HG02840 (cell line): ENCODE data around the gene GAPDHS.

Source experiments
- ATAC-seq: cut with Tn5 transposase; IDR thresholded peaks from one replicate; pipeline ENCODE4 v1.9.1; 2021; ENCODE audit warnings: mild to moderate bottlenecking, moderate library complexity, moderate number of reproducible peaks; ENCODE audit not compliant: unreplicated experiment, low FRiP score

The GAPDHS gene

DNA sequence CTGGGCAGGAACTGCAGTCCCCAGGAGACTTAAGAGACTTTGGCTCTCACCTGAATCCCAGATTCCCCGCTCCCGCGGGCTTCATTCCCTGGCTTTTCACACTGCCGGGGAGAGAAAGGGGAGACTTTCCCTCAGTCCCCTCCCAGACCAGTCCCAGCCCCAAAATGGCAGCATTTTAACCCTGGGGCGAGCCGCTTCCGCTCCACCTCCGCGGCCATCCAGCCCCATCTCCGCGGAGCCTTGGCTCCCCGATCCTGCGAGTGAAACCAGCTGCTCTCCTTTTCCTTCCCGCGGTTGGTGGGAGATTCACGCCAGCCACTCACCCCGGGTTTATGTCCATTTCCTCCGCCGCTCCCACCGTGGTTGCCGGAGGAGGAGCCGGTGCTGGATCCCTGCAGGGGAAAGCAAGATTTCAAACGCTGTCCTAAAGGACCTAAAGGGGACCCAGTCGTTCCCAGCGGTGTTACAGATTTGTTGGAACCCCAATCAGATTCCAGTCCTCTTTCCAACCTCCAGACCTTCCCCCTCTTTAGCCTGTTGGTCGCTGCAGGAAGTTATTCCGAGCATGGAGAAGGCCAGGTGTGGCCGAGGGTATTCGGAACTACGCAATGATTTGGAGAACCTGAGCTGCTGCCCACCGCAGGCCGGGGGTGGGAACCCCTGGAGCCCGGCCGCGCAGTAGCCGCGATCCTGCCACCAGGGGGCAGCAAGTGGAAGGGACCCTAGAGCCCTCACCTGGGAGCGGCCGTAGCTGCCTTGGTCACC is 23.2 kb upstream of the GAPDHS start:
- ATAC-seq = no peak

DNA sequence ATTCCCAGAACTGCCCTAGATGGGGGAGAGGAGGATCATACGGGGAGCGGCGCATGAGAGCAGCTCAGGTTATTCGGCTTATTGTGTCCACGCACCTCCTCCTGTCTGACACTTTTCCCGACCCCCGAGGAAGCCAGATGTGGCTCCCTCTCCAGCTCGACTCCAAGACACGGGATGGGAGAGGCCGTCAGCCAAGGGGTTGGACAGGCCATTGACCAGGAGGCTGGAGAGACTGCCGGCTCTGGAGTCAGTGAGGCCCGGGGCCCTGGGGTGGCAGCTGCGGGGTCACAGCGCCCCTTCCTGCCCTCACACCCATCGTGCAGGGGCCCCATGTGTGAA is 22.7 kb upstream of the GAPDHS start:
- no peak for ATAC-seq

DNA sequence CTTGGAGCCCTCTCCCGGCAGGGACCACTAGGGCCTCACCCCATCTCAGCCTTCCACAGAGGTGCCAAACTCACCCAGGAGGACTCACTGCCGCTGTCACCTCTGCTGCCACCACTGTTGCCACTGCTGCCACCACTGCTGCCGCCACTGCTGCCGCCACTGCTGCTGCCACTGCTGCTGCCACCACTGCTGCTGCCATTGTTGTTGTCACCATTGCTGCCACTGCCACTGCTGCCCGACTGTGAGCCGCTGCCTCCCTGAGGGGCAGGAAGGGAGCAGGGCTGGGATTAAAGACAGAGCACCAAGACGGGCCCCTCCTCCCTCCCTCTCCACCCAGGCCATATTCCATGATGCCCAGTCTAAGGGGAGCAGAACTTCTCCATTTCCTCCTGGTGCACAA is 21.9 kb upstream of the GAPDHS start:
- ATAC-seq = no peak

DNA sequence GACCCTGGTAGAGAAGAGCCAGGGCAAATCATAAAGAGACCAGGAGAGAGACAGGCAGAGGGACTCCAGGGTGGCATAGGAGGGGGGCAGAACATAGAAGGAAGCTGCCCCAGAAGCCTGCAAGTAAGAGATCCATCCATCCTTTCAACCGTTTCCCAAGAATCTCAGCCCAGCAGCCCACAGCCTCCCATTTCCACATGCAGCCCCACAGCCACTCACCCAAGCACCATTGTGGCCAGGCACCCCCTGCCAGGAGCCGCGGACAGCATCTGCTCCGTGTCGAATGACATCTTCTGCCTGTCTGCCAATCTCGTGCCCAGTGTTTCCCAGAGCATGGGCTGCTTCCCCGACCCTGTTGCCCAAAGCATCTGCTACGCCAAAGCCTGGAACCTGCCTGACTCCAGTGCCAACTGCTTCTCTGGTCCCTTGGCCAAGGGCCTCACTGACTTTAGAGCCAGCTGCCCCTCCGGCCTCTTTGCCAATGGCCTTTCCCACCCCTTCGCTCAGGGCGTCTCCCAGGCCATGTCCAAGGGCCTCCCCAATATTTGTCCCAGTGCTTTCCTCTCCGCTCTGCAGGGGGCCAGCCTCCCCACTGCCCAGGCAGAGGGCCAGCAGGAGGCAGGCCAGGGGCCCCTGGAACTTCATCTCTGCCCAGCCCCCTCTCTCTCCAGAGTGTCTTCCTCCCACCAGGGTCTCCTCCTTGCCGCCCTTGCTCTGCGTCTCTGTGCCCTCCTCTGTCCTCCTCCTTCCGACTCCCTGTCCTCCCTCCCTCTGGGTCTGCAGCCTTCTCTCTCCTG is 20.2 kb upstream of the GAPDHS start:
- ATAC-seq = no peak

DNA sequence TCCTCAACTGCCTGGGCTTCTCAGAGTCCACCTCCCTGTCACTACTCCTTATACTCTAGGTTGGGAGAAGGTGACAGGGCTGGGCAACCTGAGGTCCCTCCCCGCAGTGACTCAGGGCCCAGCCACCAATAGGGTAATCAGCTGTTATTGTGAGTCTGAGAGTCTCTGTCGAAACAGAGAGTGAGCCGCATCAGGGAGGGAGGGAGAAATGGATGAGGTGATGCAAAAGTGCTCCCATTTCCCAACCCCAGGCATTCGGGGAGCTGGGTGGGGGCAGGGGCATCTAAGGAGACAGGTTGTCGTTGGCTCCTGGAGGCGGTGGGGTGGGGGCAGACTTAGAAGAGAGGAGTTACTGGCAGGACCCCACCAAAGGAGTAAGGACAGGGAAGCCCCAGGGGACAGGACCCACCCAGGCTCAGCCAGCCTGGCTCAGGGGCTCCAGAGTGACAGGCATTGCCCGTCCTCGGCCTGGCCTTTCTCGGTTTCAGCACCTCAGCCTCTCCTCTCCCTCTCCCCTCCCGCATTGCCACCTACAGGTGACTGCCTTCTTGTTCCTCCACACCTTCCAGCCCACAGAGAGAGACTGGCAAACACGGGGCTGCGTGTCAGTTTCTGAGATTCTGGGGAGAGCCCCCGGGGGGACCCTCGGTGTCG is 19.5 kb upstream of the GAPDHS start, which contains the start of gene DMKN:
Gene DMKN (minus strand): TSS at position 22 of the 654 bp plus-strand sequence. CDS start 174 bp downstream, outside the sequence.
- no peak for ATAC-seq

DNA sequence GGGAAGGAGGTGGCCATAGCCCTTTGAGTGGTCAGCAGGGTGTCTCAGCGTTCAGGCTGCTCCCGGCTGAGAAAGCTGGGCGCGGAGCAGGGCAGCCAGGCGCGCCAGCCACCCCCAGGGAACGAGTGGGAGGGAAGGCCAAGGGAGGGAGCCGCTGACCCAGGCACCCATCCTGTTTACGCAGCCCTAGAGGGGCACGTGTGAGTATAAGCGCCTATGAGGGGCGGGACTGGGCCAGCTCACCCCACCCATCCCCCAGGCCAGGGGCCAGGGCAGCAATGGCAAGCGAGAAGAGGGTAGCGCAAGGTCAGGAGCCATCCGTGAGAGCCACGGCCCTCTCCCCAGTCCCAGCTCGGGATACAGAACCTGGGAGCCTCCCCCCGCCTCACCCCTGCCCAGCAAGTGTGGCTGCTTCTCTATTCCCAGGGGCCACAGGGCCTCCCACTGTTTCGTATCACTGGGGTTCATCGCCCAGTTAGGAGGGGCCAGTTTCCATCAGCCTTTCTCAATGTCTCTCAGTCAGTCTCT is 18.9 kb upstream of the GAPDHS start:
- no peak for ATAC-seq

DNA sequence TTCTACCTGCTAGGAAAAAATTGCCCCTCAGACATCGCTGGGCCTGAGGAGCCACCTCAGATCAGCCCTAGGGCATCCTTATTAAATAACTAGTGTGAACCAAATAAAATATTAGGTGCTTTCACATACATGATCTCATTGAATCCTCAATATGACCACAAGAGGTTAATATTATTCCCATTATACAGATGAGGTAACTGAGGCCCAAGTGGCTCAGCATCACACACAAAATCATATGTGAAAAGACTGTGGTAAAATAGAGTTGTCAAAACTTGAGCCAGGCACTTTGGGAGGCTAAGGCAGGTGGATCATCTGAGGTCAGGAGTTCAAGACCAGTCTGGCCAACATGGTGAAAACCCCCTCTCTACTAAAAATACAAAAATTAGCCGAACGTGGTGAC is 16.9 kb upstream of the GAPDHS start:
- ATAC-seq = no peak

DNA sequence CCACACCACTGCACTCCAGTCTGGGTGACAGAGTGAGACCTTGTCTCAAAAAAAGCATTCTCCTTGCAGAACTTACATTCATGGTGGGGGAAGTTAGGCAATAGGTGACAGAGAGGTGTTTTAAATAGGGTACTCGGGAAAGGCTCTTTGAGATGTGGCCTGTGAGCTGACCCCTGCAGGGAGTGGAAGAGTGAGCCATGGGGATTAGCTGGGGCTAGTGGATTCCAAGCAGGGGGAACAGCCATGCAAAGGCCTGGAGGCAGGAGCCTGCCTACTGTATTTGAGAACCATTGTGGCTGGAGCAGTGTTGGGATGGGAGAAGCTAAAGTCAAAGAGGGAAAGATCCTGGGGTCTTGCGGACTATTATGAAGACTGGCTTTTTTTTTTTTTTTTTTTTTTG is 15.9 kb upstream of the GAPDHS start:
- no peak for ATAC-seq

DNA sequence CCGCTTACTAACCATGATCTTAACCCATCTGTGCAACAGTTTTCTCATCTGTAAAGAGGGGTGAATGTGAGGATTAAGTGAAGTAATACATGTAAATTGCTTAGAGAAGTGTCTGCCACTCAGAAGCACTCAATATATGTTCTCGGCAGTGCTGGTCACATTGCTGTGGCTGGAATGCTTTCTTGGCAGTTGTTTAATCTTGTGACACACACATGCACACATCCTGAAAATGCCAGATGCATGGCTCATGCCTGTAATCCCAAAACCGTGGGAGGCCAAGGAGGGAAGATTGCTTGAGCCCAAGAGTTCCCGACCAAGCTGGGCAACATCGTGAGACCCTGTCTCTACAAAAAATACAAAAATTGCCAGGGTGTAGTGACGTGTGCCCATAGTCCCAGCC is 14.9 kb upstream of the GAPDHS start:
- no peak for ATAC-seq

DNA sequence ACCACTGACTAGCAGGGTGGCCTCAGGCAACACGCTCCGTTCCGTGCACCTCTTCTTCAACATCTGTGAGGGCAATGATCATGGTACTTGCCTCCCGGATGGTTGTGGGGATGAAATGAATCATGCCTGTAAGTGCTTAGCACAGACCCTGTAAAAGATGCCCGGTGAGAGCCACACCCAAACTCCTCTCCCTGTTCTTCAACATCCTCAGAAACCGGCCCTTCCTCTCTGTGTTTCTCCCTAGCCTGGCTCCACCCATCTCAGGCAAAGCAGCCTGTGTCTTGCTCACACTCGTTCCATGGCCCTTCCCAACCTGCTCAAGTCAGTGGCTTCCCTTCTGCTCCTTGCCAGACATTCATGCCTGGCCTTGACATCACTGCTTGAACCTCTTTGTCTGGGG is 14.0 kb upstream of the GAPDHS start:
- no peak for ATAC-seq

DNA sequence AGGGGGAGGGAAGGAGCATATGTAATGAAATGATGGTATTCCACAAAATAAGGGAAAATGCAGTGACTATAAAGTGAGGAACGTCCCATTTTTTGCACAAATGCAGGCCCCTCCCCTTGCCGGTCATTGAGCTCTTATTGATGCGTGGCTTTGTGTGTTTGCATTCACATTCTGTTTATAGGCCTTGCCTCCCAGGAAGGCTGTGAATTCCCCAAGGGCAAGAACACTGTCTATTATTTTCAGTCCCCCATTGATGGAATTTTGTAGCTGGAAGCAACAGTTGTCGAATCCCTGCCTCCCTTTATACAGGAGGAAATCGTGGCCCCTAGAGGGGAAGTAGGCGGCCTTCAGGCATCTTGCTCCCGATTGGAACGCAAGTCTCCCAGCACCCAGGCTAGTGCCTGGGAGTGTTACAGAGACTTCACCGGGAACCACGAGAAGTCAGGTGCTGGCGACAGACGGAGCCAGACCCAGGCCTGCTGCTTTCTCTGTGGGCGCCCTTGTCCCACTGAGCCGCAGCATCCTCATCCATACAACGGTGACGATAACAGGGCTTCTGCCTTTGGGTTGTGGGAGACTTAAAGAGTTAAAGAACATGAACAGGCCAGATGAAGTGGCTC is 12.0 kb upstream of the GAPDHS start:
- no peak for ATAC-seq

DNA sequence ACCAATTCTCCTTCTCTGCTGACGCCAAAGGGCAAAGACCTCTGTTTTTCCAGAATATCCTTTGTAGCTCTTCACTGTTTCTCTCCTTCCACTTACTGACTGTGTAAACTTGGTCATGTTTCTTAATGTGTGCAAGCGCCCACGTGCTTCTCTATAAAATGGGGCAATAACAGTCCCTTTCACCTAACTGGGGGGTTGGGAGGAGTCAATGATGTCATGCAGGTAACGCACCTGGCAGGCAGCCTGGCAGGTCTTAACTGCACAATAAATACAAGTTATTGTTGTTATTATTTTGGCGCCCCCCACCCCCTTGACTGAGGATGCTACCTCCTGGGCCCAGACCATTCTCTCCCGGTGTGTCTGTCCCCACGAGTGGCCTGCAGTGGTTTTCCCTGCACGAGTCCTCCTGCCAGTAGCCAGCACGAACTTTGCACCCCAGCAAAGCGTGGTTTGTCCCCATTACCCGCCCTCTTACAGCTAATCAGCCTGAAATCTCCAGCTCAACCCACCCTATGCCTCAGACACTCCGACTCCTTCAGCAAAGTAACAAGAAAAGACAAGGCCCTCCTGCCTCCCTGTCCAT is 10.4 kb upstream of the GAPDHS start:
- no peak for ATAC-seq

DNA sequence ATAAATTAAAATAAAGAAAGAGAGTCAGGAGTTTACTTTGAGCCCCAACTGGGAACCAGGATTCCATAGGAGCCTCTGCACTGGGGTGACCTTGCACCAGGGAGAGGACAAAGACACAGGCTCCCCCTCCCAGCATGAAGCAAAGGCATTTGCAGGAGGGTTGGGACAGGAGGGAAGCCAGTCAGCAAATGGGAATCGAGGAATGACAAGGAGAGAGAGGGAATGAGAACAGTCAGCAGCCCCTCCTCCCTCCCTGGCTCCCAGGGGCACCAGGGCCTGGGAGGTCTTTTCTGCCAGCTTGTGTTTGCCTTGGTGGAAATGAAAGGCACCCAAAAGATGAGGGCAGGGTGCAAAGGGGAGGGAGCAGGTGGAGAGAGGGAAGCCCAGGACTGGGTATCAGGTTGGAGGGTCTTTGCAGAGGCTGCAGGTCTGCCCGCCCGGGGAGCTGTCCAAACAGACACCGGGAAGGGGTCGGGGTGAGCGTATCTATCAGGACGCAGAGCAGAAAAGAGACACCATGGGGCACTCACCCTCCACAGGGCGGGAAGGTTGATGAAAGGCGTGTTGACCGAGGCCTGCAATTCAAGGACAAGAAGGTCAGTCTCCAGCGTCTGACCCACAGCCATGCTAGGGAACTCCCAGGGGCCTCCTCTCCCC is 8.9 kb upstream of the GAPDHS start:
- no peak for ATAC-seq

DNA sequence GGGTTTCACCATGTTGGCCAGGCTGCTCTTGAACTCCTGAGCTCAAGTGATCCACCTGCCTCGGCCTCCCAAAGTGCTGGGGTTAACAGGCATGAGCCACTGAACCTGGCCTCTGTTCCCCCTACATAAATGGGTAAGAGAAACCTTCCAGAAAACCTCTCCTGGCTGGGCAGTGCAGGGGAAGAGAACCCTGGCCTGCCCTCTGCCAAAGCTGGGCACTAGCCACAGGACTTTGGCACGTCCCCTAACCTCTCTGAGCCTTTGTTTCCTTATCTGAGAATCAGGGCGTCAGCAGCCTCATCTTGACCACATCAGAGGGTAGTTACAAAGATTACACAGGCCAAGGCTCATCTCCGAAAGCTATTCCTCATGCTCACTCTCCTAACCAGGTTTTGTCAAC is 7.4 kb upstream of the GAPDHS start:
- no peak for ATAC-seq

DNA sequence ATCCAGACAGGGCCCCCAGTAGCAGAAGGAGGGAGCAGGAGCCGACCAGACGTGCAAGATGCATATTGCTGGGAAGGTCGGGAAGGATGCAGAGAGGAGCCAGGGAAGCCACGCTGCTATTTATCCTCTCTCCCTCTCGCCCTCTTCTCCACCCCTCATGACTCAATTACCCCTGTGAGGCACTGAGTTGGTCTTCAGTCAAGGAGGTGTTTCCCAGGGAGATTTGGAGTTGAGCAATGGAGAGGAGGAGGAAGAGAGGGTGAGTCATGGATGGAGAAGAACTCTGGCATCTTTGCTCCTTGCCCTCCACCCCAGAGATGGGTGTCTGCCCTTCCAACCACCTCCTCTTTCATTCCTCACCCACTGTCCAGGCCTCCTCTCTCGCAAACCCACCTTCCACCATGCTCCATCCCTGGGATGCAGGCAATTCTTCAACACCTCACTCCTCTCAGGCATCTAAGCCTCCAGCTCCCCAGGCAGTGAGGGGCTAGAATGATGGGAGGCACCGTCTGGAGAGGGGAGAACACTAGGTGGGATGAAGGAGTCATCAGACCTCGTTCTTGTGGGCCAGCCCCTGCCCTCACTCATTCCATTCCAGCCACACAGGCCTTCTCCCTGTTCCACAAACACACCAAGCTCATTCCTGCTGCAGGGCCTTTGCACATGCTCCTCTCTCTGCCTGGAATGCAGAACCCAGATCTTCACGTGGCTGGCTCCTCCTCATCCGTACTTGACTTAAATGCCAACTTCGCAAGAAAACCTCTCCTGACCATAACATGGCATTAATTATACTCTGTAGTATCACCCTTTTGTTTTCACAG is 4.8 kb upstream of the GAPDHS start, which contains the start of gene SBSN:
Gene SBSN (minus strand): TSS at position 94 of the 821 bp plus-strand sequence. CDS start 30 bp downstream, at position 64.
- no peak for ATAC-seq

DNA sequence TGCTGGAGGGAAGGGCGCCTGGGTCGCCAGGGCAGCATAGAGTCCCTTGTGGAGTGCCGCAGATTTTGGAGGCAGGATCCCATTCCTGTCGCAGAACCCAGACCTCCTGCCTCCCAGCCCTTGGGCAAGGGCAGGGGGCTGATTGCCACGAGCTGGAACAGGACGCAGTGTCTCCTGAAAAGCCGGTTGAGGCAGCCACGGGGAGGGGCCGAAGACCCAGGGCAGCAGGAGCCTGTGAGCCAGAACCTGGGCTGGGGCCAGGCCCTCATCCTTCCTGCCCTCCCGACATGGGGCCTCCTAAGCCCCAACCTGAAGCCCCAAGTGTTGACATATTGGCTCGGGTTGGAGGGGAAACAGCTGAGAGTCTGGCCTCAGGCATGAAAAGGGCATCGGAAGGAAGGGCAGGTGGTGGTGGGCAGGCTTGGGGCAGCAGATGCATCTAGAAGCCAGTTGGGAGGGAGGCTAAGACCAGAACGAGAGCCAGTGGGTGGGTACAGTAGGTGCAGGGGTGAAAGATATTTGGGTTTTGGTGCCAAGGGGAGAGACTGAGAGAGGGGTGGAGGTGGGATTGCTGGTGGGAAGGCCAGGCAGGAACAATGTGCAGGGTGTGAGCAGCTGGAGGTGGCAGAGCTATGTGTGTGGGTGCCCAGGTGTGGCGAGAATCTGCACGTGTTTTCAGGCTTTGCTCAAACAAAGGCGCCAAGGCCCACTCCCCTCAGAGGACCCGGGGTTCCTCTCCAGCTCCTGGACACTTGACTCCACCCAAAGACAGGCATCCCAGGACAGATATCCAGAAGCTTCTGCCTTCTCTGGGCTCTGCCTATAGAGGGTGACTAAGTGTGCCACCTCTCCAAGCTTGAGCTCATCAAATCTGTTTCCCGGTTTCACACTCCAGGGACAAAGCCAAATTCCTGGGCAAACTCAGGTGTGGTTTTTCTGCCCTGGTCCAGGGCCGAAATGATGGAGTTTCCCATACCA is 3.7 kb upstream of the GAPDHS start:
- no peak for ATAC-seq

DNA sequence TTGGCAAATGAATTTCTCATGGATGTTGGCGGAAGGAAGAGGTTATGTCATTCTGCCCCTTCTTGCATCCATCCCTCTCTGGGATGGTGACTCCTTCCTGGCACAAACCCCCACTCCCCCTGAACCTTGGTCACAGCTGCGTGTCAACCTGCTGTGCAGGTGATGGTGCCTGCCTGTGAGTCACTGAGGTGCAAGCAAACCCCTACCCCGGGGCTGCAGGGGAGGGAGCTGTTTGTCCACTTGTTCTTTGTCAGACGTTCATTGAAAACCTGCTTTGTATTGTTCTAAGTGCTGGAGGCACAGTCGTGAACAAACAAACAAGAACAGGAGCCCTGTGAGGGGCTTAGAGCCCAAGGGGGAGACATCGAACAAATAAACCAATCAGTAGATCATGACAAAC is 2.0 kb upstream of the GAPDHS start:
- ATAC-seq = no peak
